GM18909 (cell line): Measurements from ENCODE around the gene POLR3E.

ENCODE experiments used
- ATAC-seq: cut with Tn5 transposase; IDR thresholded peaks from one replicate; pipeline ENCODE4 v1.9.1; 2021; ENCODE audit warnings: mild to moderate bottlenecking; ENCODE audit not compliant: unreplicated experiment, poor library complexity

POLR3E gene

DNA sequence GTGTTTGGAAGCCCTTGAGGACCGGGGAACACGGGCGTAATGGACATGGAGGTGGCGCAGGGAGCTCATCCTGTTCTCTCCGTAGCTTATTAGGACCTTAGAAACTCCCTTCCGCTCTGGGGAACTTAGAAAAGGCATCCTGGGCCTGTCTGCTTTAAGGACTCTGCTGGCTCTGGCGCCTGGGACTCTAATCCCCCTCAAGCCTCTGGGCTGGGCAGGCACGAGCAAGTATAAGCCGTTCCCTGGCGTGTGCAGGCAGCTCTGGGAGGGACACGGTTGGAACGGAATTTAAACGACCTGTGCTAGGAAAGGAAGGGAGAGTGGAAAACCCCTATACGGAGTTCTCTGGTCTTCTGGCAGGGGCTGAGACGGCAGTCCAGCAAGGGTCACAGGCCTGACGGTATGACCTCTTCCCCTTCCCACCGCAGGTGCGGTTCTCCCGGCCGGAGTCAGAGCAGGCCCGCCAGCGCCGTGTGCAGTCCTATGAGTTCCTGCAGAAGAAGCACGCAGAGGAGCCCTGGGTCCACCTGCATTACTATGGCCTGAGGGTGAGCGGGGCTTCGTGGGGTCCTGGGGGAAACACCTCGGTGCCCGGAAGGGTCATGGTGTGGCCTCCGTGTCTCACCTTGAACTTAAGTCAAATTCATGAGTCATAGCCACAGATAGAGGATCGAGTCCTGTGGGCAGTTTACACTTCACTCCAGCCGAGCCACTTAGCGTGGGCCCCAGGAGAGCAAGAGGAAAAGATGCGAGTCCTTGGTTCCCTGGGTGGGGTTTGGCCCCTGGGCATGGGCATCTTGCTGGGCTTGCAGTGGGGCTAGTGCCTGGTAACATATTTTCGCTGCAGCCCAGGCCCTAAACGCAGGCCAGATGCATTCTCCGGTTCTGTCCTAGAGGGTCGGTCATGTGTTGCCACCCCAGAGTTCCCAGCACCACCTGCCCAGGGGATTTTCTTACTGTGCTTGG lies 17.7 kb downstream of the POLR3E start:
- ATAC-seq = no peak

DNA sequence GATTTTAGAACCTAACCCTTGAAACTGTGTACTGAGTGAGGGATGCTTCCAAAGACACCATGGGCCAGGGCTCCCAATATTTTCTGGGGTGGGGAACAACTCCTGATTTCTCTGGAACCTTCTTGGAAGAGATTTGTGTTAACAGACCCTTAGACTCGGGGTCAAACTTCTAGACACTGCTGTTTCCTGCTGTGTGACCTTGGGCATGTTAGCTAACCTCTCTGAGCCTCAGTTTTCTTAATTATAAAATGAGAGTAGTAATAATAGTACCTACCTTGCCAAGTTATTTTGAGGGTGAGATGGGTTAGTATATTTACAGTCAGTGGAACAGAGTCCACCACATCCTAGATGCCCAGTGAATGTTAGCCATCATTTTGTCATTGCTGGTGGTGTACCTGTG lies 18.8 kb downstream of the POLR3E start:
- ATAC-seq = no peak

DNA sequence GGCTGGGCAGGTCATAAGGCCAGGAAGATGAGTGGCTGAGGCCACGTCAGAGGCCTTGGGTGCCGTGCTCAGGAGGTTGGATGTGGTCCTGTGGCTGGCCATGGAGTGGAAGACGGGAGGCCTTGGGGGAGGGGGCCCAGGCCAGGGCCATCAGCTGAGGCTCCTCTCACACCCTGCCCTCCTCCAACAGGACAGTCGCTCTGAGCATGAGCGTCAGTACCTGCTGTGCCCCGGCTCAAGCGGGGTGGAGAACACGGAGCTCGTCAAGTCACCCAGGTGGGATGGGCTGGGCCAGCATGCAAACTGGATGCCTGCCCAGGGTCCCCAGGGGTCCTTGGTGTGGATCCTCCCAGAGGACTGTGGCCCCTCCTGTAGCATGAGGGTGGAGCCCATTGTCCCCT lies 19.2 kb downstream of the POLR3E start:
- no peak for ATAC-seq

DNA sequence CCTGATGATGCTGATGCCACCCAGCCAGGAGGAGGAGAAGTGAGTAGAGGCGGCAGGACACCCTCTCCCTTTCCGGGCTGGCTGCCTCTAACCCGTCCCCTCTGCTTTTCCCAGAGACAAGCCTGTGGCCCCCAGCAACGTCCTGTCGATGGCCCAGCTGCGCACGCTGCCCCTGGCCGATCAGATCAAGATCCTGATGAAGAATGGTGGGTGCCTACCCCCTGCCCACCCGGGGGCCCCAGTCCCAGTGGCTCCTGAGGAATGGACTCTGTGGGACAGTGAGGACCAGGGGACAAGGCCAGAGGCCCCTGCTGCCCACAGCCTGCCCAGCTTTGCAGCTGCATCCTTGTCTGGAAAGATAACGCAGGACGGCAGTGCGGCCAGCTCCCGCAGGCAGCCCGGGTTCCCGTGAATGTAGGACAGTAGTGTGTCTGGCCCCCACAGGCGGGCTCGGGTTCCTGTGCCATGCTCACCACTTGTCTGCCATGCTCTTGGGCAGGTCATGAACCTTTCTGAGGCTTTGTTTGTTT lies 19.9 kb downstream of the POLR3E start:
- no peak for ATAC-seq

DNA sequence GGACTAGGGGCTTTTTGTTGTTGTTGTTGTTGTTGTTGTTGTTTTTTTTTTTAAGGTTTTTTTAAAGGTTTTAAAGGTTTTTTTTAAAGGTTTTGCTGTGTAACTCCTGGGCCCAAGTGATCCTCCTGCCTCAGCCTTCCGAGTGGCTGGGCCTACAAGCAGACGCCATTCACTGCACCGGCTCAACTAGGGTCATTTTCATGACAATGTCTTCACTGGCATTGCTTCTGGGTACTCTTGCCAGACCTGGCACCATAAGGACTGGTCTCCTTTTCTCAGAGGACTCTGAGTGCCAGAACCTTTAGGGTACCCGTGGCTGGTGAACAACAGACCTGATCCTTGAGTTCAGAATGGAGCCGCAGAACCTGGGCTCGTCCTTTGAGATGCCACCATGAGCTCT lies 20.4 kb downstream of the POLR3E start:
- no peak for ATAC-seq

DNA sequence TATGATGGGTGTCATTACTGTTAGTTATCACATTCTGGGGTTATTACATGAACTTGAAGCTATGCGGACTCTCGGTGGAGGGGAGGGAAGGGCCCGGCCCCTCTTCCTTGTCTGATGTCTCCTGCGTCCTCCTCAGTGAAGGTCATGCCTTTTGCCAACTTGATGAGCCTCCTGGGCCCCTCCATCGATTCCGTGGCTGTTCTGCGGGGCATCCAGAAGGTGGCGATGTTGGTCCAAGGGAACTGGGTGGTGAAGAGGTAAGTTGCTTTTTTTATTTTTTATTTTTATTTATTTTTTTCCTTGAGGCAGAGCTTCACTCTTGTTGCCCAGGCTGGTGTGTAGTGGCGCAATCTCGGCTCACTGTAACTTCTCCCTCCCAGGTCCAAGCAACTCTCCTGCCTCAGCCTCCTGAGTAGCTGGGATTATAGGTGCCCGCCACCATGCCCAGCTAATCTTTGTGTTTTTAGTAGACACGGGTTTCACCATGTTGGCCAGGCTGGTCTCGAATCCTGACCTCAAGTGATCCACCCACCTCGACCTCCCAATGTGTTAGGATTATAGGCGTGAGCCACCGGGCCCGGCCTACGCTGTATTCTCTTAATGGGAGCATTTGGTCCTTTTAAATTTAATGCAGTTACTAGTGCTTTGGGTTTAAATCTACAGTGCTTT lies 21.6 kb downstream of the POLR3E start:
- no peak for ATAC-seq

DNA sequence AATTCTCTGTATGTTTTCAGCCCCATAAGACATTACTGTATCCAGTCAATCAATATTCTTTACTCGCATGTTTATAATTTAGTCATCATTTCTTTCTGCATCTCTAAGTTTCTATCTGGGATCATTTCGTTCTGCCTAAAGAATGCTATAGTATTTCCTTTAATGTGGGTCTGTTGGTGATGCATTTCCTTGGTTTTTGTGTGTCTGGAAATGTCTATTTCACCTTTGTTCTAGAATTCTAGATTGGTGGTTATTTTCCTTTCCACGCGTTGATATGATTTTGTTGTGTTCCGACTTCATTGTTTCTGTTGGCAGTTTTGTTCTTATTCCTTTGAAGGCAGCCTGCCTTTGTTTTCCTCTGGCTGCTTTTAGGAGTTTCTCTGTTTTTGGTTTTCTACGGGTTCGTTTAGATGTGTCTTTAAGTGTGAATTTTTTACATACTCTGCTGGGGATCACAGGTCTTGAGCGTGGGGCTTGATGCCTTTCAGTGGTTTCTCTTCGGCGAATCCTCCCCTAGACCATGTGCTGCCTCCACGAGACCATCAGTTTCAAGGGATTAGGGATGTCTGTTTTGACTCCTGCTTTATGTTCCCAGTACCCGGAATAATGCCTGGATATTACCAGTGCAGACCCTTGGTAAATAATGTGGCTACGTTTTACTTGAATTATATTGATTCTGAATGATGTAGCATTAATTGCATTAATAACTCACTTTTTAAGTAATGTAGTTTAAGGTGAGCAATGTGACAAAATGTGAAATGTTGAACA lies 23.5 kb downstream of the POLR3E start:
- ATAC-seq = no peak

DNA sequence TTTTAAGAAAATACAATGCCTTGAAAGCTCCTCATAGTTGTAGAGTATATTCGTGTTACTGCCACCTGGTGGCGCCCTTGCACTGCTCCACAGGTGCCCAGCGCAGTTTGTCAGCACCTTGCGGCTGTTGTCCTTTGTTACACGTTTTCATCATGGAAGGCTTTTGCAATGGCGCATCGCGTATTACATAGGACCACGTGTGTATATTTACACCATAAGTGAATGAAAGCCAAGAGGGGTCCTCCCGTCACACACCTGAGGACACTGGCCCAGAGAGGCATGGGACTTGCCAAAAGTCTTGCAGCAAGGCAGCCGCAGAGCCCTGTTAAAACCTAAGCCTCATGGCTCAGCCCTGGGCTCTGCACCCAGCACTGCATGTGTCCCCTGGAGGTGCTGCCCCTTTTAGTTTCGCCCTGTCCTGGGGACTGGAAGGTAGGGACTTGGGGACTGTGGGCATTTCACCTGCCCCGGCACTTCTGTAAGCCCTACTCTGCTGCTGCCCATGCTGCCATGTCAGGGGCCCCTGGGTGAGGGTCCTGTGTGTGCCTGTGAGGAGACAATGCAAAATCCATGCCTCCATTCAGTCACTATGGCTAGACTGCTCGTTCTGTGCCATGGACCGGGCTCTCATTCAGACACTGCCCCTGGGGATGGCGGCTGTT lies 24.3 kb downstream of the POLR3E start:
- no peak for ATAC-seq

DNA sequence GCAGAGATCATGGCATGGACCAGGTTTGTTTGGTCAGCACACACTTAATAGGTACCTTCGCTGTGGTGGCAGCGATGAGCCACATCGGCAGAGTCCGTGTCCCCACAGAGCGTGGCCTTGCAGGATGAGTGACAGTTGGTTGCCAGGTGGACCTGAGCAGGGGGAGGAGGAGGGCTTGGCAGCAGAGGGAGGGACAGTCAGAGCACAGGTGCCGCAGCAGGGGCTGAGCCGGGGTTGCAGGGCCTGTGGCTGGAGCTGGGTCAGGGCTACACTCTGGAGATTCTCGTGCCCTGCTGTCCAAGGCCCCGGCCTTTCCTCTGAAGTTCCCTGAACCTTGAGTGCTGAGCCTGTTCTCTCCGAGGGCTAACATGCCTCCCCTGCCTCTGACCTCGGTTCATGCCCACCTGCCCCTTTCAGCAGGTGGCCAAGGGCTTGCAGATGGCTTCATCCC lies 24.8 kb downstream of the POLR3E start:
- ATAC-seq = no peak

DNA sequence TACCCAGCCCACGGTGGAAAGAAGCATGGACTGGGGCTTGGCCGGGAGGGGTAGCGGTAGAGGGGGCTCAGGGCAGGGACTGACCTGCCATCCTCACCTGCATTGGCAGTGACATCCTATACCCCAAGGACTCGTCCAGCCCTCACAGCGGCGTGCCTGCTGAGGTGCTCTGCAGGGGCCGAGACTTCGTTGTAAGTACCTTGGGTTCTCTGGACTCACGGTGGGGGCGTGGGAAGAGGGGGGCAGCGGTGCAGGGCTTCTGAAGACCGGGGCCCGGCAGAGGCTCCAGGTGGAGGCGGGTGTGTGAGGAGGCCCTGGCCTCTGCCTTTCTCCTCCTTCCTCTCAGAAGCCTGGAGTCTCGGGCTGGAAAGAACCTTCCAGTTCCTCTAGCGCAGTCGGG lies 25.5 kb downstream of the POLR3E start:
- ATAC-seq = no peak

DNA sequence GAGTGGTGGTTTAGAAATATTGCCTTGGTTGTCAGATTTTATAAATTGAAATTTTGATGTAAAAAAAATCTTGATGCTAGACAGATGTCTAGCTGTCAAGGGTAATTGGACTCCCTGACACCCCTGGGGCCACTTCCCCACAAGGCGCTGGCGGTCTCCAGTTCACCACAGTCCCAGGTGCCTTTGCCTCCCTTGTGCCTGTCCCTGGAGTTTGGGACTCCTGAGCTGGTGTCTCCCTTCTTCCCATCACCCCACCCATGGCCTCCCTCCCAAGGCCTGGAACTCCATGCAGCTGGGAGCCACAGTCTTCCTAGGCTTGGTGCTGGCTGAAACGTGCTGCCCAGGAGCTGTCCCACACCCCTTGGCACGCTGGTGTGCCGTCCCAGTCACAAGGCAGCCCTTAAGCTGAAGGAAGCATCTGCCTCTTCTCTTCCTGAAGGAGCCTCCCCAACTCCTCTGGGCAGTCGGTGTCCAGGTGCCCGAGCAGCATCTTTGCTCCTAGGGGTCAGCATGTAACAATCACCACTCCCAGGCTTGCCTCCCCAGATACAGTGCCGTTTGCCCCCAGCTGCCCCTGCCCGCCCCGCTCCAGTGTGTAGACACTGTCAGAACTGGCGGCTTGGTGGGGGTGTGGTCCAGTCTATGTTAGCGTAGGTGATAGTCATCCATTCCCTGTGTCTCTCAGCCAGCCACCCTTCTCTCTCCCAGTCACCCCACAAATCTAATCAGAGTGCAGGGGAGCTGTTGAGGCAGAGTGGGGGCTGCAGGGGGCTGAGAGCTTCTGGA lies 26.2 kb downstream of the POLR3E start:
- ATAC-seq = no peak

DNA sequence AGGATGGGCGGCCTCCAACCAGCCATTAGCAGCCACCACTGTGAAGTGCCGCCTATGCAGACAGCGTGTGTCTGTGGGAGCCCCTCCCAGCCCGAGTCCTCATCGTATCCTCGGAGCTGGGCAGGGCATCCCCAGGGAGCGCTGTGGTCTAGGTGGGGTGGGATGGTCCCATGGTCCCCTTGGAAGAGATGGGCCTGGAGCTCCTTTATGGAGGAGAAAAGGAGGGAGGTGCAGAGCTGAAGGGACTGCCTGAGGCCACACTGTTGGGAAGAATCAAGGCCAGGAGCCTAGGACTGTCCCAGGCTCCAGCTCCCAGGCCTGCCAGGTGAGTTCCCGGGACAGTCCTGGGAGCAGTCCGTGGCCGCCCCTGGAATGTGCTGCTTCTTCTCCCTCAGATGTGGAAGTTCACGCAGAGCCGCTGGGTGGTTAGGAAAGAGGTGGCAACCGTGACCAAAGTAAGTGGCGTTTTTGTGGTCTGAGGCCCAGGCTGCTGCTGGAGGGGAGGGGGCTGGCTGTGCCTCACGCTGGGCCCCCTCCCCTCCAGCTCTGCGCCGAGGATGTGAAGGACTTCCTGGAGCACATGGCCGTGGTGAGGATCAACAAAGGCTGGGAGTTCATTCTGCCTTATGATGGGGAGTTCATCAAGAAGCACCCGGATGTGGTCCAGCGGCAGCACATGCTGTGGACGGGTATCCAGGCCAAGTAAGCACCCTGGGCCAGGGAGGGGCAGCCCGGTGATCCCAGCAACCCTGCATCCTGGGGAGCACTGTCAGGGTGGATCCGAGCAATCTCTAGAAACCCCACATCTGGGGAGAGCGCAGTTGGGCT lies 27.0 kb downstream of the POLR3E start:
- no peak for ATAC-seq

DNA sequence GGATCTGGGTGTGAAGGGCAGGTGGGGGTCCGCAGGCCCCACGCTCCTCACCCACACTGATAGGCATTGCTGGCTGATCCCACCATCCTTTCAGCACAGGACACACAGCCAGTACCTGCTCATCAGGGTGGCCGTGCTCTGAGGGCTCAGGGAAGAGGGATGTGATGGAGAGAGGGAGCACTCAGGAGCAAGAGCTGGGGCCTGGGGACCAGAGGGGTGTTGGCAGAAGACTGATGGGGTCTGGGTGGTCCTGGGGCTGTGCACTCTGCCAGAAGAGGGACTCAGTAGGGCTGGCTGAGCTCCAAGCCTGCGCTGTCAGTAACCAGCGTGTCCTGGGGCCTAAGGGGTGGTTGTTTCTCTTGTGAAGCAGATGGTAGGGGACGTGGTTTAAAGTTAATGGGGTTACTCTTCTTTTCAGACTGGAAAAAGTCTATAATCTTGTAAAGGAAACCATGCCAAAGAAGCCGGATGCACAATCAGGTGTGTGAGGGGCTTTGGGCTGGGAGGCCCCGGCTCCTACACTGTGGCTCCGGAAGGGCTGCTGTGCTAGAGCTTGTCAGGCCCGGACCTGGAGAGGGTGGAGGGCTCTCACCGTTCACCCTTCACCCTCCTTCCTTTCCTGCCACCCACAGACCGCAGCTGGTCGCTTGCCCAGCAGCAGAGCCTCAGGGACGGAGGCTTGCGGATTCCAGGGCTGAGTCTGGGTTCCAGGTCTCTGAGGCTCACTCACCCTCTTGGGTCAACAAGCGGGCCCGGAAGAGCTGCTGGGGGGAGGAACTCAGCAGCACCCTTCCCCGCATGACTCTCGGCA lies 27.8 kb downstream of the POLR3E start:
- no peak for ATAC-seq

DNA sequence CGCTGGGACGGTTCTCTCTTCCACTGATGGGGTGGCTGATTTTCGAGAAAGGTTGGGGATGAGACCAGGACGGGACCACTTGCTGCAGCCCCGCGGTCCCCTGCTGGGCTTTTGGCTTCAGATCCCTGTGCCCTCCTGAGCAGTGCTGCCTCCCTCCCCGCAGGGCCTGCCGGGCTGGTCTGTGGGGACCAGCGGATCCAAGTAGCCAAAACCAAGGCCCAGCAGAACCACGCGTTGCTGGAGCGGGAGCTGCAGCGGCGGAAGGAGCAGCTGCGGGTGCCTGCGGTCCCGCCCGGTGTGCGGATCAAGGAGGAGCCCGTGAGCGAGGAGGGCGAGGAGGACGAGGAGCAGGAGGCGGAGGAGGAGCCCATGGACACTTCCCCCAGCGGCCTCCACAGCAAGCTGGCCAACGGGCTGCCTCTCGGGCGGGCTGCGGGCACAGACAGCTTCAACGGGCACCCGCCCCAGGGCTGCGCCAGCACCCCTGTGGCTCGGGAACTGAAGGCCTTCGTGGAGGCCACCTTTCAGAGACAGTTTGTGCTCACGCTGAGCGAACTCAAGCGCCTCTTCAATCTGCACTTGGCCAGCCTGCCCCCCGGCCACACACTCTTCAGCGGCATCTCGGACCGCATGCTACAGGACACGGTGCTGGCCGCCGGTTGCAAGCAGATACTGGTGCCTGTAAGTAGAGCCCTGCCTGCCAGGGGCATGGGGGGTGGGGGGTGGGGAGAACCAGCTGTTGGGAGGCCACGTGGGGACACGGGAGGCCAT lies 28.6 kb downstream of the POLR3E start:
- ATAC-seq = no peak

DNA sequence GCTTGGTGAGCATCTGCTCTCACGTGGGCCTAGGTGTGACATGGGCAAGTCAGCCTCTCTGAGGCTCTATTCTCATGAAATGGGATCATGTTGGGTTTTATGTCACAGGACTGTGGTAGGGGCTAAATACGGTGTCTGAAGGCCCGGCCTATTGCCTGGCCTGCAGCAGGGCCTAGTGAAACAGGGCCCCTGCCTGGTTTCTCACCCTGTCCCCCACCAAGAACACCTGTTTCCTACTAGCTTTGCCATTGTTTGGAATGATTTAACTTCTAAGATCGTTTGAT lies 29.1 kb downstream of the POLR3E start:
- ATAC-seq = no peak

DNA sequence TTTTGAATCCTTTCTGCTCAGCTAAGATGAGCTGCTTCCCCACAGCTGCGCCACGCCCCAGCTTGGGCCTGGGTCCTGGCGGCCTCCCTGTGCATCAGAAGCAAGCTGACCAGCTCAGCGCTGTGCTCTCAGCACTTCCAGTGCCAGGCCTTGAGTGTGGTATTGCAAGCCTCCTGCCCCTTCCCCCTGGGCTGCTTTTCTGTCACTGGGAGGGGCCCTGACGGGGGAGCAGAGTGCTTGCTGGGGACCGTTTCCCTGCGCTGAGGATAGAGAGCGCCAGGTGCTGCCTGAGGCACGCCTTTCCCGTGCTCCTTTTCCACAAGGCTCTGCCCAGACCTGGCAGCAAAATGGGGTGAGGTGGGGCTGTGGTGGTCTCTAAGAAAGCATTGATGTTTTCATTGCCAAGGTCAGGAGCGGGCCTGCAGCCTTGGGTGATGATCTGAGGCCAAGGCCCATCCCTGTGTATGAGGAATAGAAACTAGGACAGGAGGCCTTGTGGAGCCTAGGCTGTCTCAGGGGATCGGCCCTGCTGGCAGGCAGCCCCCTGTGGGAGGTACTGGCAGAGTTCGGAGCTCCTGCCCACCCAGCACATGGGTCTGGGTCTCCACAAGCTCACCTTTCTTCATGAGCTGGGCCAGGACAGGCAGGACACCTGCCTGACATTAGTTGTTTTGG lies 29.7 kb downstream of the POLR3E start:
- ATAC-seq = no peak

DNA sequence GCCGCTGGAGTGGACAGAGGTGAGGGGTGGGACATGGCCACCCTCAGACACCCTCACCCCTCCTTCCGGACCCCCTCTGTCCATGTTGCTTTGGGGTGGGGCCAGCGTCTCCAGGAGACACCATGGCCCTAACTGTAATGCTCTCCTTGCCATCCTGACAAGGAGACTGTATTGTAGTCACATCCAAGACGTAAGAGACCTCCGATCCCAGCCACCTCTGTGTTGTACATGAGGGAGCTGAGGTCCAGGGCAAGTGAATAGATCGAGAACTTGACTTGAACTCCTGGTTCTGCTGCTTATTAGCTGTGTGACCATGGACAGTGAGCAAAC lies 30.2 kb downstream of the POLR3E start:
- ATAC-seq = no peak
